ENCODE results near the gene IMP4. TPM values are rescaled to one million over a fixed set of nuclear protein-coding genes. Genes with fewer than 3 reads are reported as not detected.

Gene IMP4, protein sequence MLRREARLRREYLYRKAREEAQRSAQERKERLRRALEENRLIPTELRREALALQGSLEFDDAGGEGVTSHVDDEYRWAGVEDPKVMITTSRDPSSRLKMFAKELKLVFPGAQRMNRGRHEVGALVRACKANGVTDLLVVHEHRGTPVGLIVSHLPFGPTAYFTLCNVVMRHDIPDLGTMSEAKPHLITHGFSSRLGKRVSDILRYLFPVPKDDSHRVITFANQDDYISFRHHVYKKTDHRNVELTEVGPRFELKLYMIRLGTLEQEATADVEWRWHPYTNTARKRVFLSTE
- total RNA-seq = 10 to 100 TPM; 40.4 to 88.5 TPM
- polyA plus RNA-seq = 100 to 1,000 TPM in 1 of 2 donors, 10 to 100 TPM in 1; 83.9 to 113 TPM
- long read RNA-seq, donor 1, transcript IMP4-201 (9 exons, 1,740 nt) = major isoform, 15 of 21 reads
- long read RNA-seq, donor 1, partial matches to known transcripts = 0 of 21 reads
- long read RNA-seq, donor 1, other reads (novel, unspliced or antisense) = 0 of 21 reads
- long read RNA-seq, donor 2, partial matches to known transcripts = 0 of 7 reads
- long read RNA-seq, donor 2, other reads (novel, unspliced or antisense) = 0 of 7 reads
- long read RNA-seq, donor 3, partial matches to known transcripts = 0 of 4 reads
- long read RNA-seq, donor 3, other reads (novel, unspliced or antisense) = 0 of 4 reads
- long read RNA-seq, donor 4, partial matches to known transcripts = 0 of 6 reads
- long read RNA-seq, donor 4, other reads (novel, unspliced or antisense) = 0 of 6 reads
- long read RNA-seq, donor 5, transcript IMP4-201 (9 exons, 1,740 nt) = major isoform, 15 of 16 reads
- long read RNA-seq, donor 5, partial matches to known transcripts = 0 of 16 reads
- long read RNA-seq, donor 5, other reads (novel, unspliced or antisense) = 0 of 16 reads

DNA sequence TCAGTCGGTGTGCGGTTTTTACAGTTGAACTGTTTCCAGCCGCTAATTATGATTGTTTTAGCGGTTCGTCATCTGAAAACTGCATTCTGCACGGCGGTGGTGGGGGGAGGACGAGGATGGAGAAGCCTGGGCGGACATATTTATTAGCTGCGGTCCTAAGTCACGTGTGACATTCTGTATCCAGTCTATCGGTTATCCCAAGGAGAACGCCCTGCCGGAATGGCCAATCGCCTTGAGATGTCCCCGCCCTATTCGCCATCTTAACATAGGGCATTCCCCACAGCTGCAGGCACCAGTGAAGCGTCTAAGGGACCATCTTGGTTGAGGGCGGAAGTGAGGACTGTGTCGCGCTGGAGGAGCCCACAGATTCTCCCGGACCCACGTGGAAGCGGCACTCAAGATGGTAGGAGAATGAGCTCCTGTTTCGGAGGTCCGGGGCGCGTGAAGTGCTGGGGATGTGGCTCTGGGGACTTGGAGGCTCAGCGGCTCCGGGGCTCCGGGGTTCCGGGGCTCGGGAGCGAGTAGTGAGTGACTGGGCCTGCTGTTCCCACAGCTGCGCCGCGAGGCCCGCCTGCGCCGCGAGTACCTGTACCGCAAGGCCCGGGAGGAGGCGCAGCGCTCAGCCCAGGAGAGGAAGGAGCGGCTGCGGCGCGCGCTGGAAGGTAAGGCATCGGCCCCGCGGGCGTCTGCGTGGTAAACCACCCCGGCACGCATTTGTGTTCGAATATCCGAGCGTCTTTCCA lies at the start of gene IMP4:
Gene IMP4, plus strand, starts transcription at position 365 of the 743 bp plus-strand sequence. Its CDS starts 36 bp downstream, at position 401.
- Histone ChIP-seq H3K4me1 (ENCODE audit: control insufficient read depth in 5 of 5, insufficient read depth in 5 of 5, low read length in 5 of 5) (peaks cover 0 to 14% (median 3%) of the 10 kb centered on the region in 5 donors), H3K27ac (ENCODE audit: low read depth in 1 of 2, low read length in 1 of 2) (peak within 1 kb of the TSS; percentile 78 to 85), H3K27me3 (ENCODE audit: control insufficient read depth in 3 of 3, insufficient read depth in 3 of 3, low read length in 2 of 3) (no peaks in the 10 kb centered on the region), H3K36me3 (ENCODE audit: control insufficient read depth in 4 of 4, insufficient read depth in 4 of 4, low read length in 4 of 4) (peaks cover 18 to 48% (median 41%) of the 10 kb centered on the region in 4 donors), H3K9ac (ENCODE audit: insufficient read depth in 1 of 2, low read length in 2 of 2) (peak within 1 kb of the TSS; percentile 53 to 66), H3K9me3 (ENCODE audit: control insufficient read depth in 4 of 4, insufficient read depth in 3 of 4, low read length in 3 of 4) (no peaks in the 10 kb centered on the region), H3K4me3 (peak within 1 kb of the TSS; percentile 78)
- WGBS, 2 donors = 0% methylated on average over 57 to 60 of the region's 60 CpGs
- ATAC-seq (ENCODE audit: insufficient read depth, low FRiP score) (peak; percentile 95), DNase-seq (peak; percentile 97 to 100 (median 99))
- TF ChIP-seq, protein P1, sequence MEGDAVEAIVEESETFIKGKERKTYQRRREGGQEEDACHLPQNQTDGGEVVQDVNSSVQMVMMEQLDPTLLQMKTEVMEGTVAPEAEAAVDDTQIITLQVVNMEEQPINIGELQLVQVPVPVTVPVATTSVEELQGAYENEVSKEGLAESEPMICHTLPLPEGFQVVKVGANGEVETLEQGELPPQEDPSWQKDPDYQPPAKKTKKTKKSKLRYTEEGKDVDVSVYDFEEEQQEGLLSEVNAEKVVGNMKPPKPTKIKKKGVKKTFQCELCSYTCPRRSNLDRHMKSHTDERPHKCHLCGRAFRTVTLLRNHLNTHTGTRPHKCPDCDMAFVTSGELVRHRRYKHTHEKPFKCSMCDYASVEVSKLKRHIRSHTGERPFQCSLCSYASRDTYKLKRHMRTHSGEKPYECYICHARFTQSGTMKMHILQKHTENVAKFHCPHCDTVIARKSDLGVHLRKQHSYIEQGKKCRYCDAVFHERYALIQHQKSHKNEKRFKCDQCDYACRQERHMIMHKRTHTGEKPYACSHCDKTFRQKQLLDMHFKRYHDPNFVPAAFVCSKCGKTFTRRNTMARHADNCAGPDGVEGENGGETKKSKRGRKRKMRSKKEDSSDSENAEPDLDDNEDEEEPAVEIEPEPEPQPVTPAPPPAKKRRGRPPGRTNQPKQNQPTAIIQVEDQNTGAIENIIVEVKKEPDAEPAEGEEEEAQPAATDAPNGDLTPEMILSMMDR (IDR thresholded peaks at IDR 0.05; ENCODE audit: control extremely low read depth, extremely low read depth) = no peak

DNA sequence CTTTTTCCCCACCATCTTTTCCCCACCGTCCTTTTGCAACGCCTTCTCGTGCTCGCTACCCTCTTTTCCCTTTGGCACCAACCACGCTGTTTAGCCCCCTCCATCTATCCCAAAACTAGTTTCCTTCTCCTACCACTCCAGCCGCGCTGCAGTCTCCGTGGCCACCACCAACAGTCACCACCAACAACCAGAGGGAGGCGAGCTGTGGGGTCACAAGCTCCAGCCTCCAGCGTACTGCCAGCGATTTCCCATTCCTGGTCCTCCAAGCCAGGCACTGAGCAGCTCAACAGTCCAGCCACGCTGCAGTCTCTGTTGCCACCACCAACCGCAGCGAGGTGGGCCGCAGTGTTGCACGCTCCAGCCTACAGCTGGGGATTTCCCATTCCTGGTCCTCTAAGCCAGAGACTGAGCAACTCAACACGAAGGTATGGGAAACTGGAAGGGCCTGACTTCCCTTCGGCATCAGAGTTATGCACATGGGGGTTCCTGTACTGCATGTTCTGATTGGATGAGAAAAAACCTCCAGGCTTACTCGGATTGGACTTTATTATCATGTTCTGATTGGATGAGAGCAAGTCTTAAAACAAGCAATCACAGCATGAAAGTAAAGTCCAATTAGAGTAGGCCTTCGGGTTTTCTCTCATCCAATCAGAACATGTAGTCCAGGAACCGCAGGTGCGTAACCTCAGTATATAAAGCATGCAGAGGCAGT lies 42.3 kb upstream of the IMP4 start:
- Histone ChIP-seq H3K9ac (ENCODE audit: insufficient read depth in 1 of 2, low read length in 2 of 2) (no peak overlapping the region), H3K4me3 (no peak overlapping the region), H3K27me3 (ENCODE audit: control insufficient read depth in 3 of 3, insufficient read depth in 3 of 3, low read length in 2 of 3) (peaks cover 0 to 12% (median 2%) of the 10 kb centered on the region in 3 donors), H3K27ac (ENCODE audit: low read depth in 1 of 2, low read length in 1 of 2) (no peak overlapping the region), H3K4me1 (ENCODE audit: control insufficient read depth in 5 of 5, insufficient read depth in 5 of 5, low read length in 5 of 5) (no peaks in the 10 kb centered on the region), H3K9me3 (ENCODE audit: control insufficient read depth in 4 of 4, insufficient read depth in 3 of 4, low read length in 3 of 4) (no peaks in the 10 kb centered on the region), H3K36me3 (ENCODE audit: control insufficient read depth in 4 of 4, insufficient read depth in 4 of 4, low read length in 4 of 4) (no peaks in the 10 kb centered on the region)
- 76 to 83% methylated on average over 22 of the region's 22 CpGs for WGBS, 2 donors
- ATAC-seq (ENCODE audit: insufficient read depth, low FRiP score) (no peak), DNase-seq (no peak)
- TF ChIP-seq, protein P1 (IDR thresholded peaks at IDR 0.05; ENCODE audit: control extremely low read depth, extremely low read depth) = no peak

DNA sequence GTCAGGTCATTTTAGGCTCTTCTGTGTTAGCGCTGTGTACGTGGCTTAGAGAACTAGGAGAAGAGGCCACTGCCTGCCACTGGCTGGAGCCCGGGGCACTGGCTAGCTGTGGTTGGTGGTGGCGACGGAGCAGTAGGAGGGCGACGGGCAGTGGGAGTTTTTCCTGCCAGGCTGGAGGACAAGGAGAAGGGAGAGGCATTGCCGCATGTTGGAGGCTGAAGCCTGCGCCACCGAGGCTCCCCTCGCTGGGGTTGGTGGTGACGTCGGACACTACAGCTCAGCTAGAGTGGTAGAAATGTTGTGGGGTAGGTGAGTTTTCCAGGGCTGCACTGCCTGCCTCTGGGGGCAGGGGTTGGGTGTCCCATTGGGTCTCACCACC lies 41.7 kb upstream of the IMP4 start:
- Histone ChIP-seq H3K27ac (ENCODE audit: low read depth in 1 of 2, low read length in 1 of 2) (no peak overlapping the region), H3K9me3 (ENCODE audit: control insufficient read depth in 4 of 4, insufficient read depth in 3 of 4, low read length in 3 of 4) (no peaks in the 10 kb centered on the region), H3K9ac (ENCODE audit: insufficient read depth in 1 of 2, low read length in 2 of 2) (no peak overlapping the region), H3K4me1 (ENCODE audit: control insufficient read depth in 5 of 5, insufficient read depth in 5 of 5, low read length in 5 of 5) (no peaks in the 10 kb centered on the region), H3K4me3 (no peak overlapping the region), H3K27me3 (ENCODE audit: control insufficient read depth in 3 of 3, insufficient read depth in 3 of 3, low read length in 2 of 3) (peaks cover 0 to 11% (median 2%) of the 10 kb centered on the region in 3 donors), H3K36me3 (ENCODE audit: control insufficient read depth in 4 of 4, insufficient read depth in 4 of 4, low read length in 4 of 4) (no peaks in the 10 kb centered on the region)
- 95 to 96% methylated on average over 13 of the region's 13 CpGs for WGBS, 2 donors
- ATAC-seq (ENCODE audit: insufficient read depth, low FRiP score) (no peak), DNase-seq (no peak)
- TF ChIP-seq, protein P1 (IDR thresholded peaks at IDR 0.05; ENCODE audit: control extremely low read depth, extremely low read depth) = no peak
